IMR-90 (cell line): ENCODE measurements around the gene GPRC5B. TPM values are rescaled to one million over a fixed set of nuclear protein-coding genes. Genes with fewer than 3 reads are reported as not detected.
A peak's percentile ranks its signal among the peaks of the same experiment; 100 is the strongest.

Source experiments
- ATAC-seq: fragments of 200-7000 bp; cut with Tn5 transposase; 2 replicates; pipeline ENCODE4 v1.9.1; 2020; ENCODE audit warnings: low read depth, mild to moderate bottlenecking, moderate library complexity
- BruUV-seq: library from RNA; stranded (reverse); fragments of 400-500 nt; replicated peaks from 2 replicates; lab custom pipeline; 2021; lab: Mats Ljungman, UMichigan
- CTCF ChIA-PET: fragments of 300-600 bp; formaldehyde crosslinking; extraction: SDS; loops from one replicate; lab custom pipeline; 2021; ENCODE audit warnings: antibody characterized with exemption; lab: Yijun Ruan, JAX
- POLR2A ChIA-PET: fragments of 300-600 bp; sonication (Branson Sonifier 250); formaldehyde crosslinking; loops from one replicate; lab custom pipeline; 2022; ENCODE audit warnings: antibody characterized with exemption; ENCODE audit not compliant: unreplicated experiment; lab: Charles Lee
- DNase-seq: peaks from one replicate; pipeline ENCODE4 v3.0.0; 2013
- H2AFZ ChIP-seq: replicated peaks from 2 replicates; pipeline ENCODE3; 2013; ENCODE audit warnings: low read length, mild to moderate bottlenecking; ENCODE audit not compliant: poor library complexity
- H2AK5ac ChIP-seq: 2 replicates; pipeline ENCODE4 v1.6.1; 2013; ENCODE audit warnings: low read depth, low read length, inconsistent platforms
- H2AK9ac ChIP-seq: replicated peaks from 2 replicates; pipeline ENCODE3; 2013; ENCODE audit warnings: mild to moderate bottlenecking, low read depth, low read length, moderate library complexity; ENCODE audit not compliant: poor library complexity
- H2BK120ac ChIP-seq: 2 replicates; pipeline ENCODE4 v1.6.1; 2013; ENCODE audit warnings: low read depth, low read length, inconsistent platforms
- H2BK15ac ChIP-seq: 3 replicates; pipeline ENCODE4 v1.6.1; 2013; ENCODE audit warnings: low read depth, low read length, inconsistent platforms
- H2BK20ac ChIP-seq: 2 replicates; pipeline ENCODE4 v1.6.1; 2013; ENCODE audit warnings: low read depth, mild to moderate bottlenecking, inconsistent platforms, low read length, moderate library complexity
- H2BK5ac ChIP-seq: 2 replicates; pipeline ENCODE4 v1.6.1; 2013; ENCODE audit warnings: mild to moderate bottlenecking, low read depth, low read length, inconsistent platforms; ENCODE audit not compliant: poor library complexity, severe bottlenecking
- H3K14ac ChIP-seq: replicated peaks from 2 replicates; pipeline ENCODE4 v1.6.1; 2013; ENCODE audit warnings: low read depth, low read length, inconsistent platforms
- H3K18ac ChIP-seq: 2 replicates; pipeline ENCODE4 v1.6.1; 2013; ENCODE audit warnings: low read depth, low read length, control low read depth
- H3K23ac ChIP-seq: 2 replicates; pipeline ENCODE4 v1.6.1; 2013; ENCODE audit warnings: low read depth, low read length, inconsistent platforms
- H3K27ac ChIP-seq: 2 replicates; pipeline ENCODE4 v1.5.1; 2013; ENCODE audit warnings: mild to moderate bottlenecking, control low read depth, low read length; ENCODE audit not compliant: insufficient read depth
- H3K27me3 ChIP-seq: 2 replicates; pipeline ENCODE4 v1.6.1; 2013; ENCODE audit warnings: low read length; ENCODE audit not compliant: control insufficient read depth, insufficient read depth
- H3K36me3 ChIP-seq: 2 replicates; pipeline ENCODE4 v1.6.1; 2013; ENCODE audit warnings: low read length, mixed read lengths; ENCODE audit not compliant: control insufficient read depth, insufficient read depth
- H3K4ac ChIP-seq: 2 replicates; pipeline ENCODE4 v1.6.1; 2013; ENCODE audit warnings: low read depth, low read length, inconsistent platforms
- H3K4me1 ChIP-seq: 2 replicates; pipeline ENCODE4 v1.6.1; 2013; ENCODE audit warnings: low read length, mixed read lengths; ENCODE audit not compliant: control insufficient read depth, insufficient read depth
- H3K4me2 ChIP-seq: 2 replicates; pipeline ENCODE4 v1.6.1; 2013; ENCODE audit warnings: low read depth, mild to moderate bottlenecking, control low read depth, low read length, moderate library complexity
- H3K4me3 ChIP-seq: 2 replicates; pipeline ENCODE4 v1.5.1; 2013; ENCODE audit warnings: low read depth, mild to moderate bottlenecking, control low read depth, low read length, moderate library complexity; ENCODE audit not compliant: insufficient read depth
- H3K56ac ChIP-seq: 2 replicates; pipeline ENCODE4 v1.6.1; 2013; ENCODE audit warnings: low read length, inconsistent platforms; ENCODE audit not compliant: insufficient read depth; ENCODE audit errors: extremely low read depth
- H3K79me1 ChIP-seq, 2 experiments: 2 replicates each; pipeline ENCODE4 v1.6.1; 2013; ENCODE audit warnings: low read length in 2 of 2, inconsistent platforms in 1 of 2, low read depth in 1 of 2
- H3K9ac ChIP-seq: 2 replicates; pipeline ENCODE4 v1.6.1; 2013; ENCODE audit warnings: low read depth, low read length, control low read depth
- H3K9me1 ChIP-seq: 2 replicates; pipeline ENCODE4 v1.6.1; 2013; ENCODE audit warnings: low read length, inconsistent platforms; ENCODE audit not compliant: insufficient read depth
- H3K9me3 ChIP-seq: 2 replicates; pipeline ENCODE4 v1.6.1; 2013; ENCODE audit warnings: low read length; ENCODE audit not compliant: control insufficient read depth, insufficient read depth
- H4K20me1 ChIP-seq: 2 replicates; pipeline ENCODE4 v1.6.1; 2013; ENCODE audit warnings: low read length, inconsistent platforms; ENCODE audit not compliant: insufficient read depth
- H4K5ac ChIP-seq: 2 replicates; pipeline ENCODE4 v1.6.1; 2013; ENCODE audit warnings: mild to moderate bottlenecking, low read depth, low read length, control low read depth
- H4K8ac ChIP-seq, 2 experiments: 2 replicates each; pipeline ENCODE4 v1.6.1; 2013; ENCODE audit warnings: low read depth in 2 of 2, low read length in 2 of 2, control low read depth in 1 of 2, inconsistent platforms in 1 of 2
- H4K91ac ChIP-seq: 2 replicates; pipeline ENCODE4 v1.6.1; 2013; ENCODE audit warnings: low read depth, low read length, inconsistent platforms; ENCODE audit not compliant: insufficient read depth
- BHLHE40 ChIP-seq: fragments of 150-350 bp; IDR thresholded peaks from 2 replicates; pipeline ENCODE4 v1.6.1; 2016; ENCODE audit warnings: mild to moderate bottlenecking, low read depth, low read length
- CEBPB ChIP-seq: IDR thresholded peaks from 2 replicates; pipeline ENCODE4 v1.6.1; 2012; ENCODE audit warnings: low read depth, low read length, improper control_type of control experiment
- CHD1 ChIP-seq: IDR thresholded peaks from 2 replicates; pipeline ENCODE4 v1.6.1; 2012; ENCODE audit warnings: low read depth, low read length, improper control_type of control experiment
- MAFK ChIP-seq: IDR thresholded peaks from 2 replicates; pipeline ENCODE4 v1.6.1; 2012; ENCODE audit warnings: low read depth, low read length, improper control_type of control experiment
- MAZ ChIP-seq: IDR thresholded peaks from 2 replicates; pipeline ENCODE4 v1.6.1; 2012; ENCODE audit warnings: low read depth, mild to moderate bottlenecking, low read length, improper control_type of control experiment, moderate library complexity, borderline replicate concordance
- MXI1 ChIP-seq: IDR thresholded peaks from 2 replicates; pipeline ENCODE4 v1.6.1; 2012; ENCODE audit warnings: low read depth, mild to moderate bottlenecking, low read length, moderate library complexity, borderline replicate concordance
- NFE2L2 ChIP-seq: fragments of 150-350 bp; IDR thresholded peaks from 2 replicates; pipeline ENCODE4 v1.6.1; 2016; ENCODE audit warnings: low read depth, mild to moderate bottlenecking, low read length
- RAD21 ChIP-seq: IDR thresholded peaks from 2 replicates; pipeline ENCODE4 v1.6.1; 2012; ENCODE audit warnings: low read length, improper control_type of control experiment
- RCOR1 ChIP-seq: IDR thresholded peaks from 2 replicates; pipeline ENCODE4 v1.6.1; 2012; ENCODE audit warnings: mild to moderate bottlenecking, low read length, improper control_type of control experiment; ENCODE audit not compliant: insufficient replicate concordance
- RFX5 ChIP-seq: IDR thresholded peaks from 2 replicates; pipeline ENCODE4 v1.8.0; 2012; ENCODE audit warnings: low read depth, mild to moderate bottlenecking, low read length, moderate library complexity
- SMC3 ChIP-seq: fragments of 150-350 bp; IDR thresholded peaks from 2 replicates; pipeline ENCODE4 v1.6.1; 2016; ENCODE audit warnings: low read depth, mild to moderate bottlenecking, antibody characterized with exemption, low read length, moderate library complexity
- USF2 ChIP-seq: fragments of 150-350 bp; IDR thresholded peaks from 2 replicates; pipeline ENCODE4 v1.6.1; 2017; ENCODE audit warnings: mild to moderate bottlenecking, antibody characterized with exemption, low read length, low read depth
- dilution Hi-C: fragments of 300-500 bp; cut with HindIII; formaldehyde crosslinking; loops from one replicate; pipeline ENCODE4 v1.14.3; 2018; ENCODE audit warnings: low sequenced_read_pairs; ENCODE audit not compliant: unreplicated experiment
- in situ Hi-C: fragments of 300-500 bp; cut with MboI; formaldehyde crosslinking; loops from 3 replicates; pipeline ENCODE4 v1.14.3; 2019; ENCODE audit warnings: low sequenced_read_pairs, inconsistent platforms, mixed read lengths
- intact Hi-C: fragments of 100-400 bp; cut with micrococcal nuclease; formaldehyde crosslinking; loops from 2 replicates; pipeline ENCODE4 v1.10.0; 2022
- polyA plus RNA-seq, 3 experiments: library from polyadenylated mRNA; depleted of rRNA; stranded (reverse); fragments of >200 nt; gene quantifications; 2 replicates each; pipeline ENCODE4 v1.2.3, GENCODE V29; 2012; ENCODE audit warnings: low replicate concordance in 1 of 3
- total RNA-seq: library from RNA; depleted of rRNA; stranded (reverse); fragments of >200 nt; gene quantifications from 2 replicates; pipeline ENCODE4 v1.2.3, GENCODE V29; 2012
- TF ChIP-seq, protein P1 (sequence below): conservative IDR thresholded peaks from 2 replicates; pipeline ENCODE4 v1.5.1; 2012; ENCODE audit warnings: mild to moderate bottlenecking, low read depth, low read length, improper control_type of control experiment

Gene GPRC5B
- total and polyA plus RNA-seq, 2 of the 4 experiments (the other 2 are of a cell fraction): 2.5 to 8.5 TPM

- DNase-seq (no peak), ATAC-seq (no peak)
- no peaks in the 10 kb centered on the region for H3K9me3 ChIP-seq
- no peak overlapping the region for H2AK9ac ChIP-seq
- no peak overlapping the region for H3K4me2 ChIP-seq
- H4K20me1 ChIP-seq: no peaks in the 10 kb centered on the region
- H3K36me3 ChIP-seq: no peaks in the 10 kb centered on the region
- H2BK120ac ChIP-seq: no peak overlapping the region
- no peaks in the 10 kb centered on the region for H3K79me1 ChIP-seq
- H3K4me3 ChIP-seq: no peak overlapping the region
- no peaks in the 10 kb centered on the region for H3K27me3 ChIP-seq
- dilution Hi-C loops: no loop called here
- ChIA-PET CTCF (interaction anchor here (0.7 kb wide), 1 partner anchor 18 kb away, joined by 3 read pairs; no protein-coding TSS in a partner anchor), POLR2A (no interaction called here)
- H2AFZ ChIP-seq: no peak overlapping the region
- no peak overlapping the region for H3K18ac ChIP-seq
- no peak overlapping the region for H4K91ac ChIP-seq
- TF ChIP-seq CEBPB: no peak
- no peak for TF ChIP-seq MXI1
- TF ChIP-seq CHD1: no peak
- TF ChIP-seq USF2: no peak
- no peak for TF ChIP-seq NFE2L2
- TF ChIP-seq MAFK: no peak
- no peak for TF ChIP-seq RAD21
- TF ChIP-seq BHLHE40: no peak
- no peak for TF ChIP-seq SMC3
- TF ChIP-seq RFX5: no peak
- TF ChIP-seq, protein P1, sequence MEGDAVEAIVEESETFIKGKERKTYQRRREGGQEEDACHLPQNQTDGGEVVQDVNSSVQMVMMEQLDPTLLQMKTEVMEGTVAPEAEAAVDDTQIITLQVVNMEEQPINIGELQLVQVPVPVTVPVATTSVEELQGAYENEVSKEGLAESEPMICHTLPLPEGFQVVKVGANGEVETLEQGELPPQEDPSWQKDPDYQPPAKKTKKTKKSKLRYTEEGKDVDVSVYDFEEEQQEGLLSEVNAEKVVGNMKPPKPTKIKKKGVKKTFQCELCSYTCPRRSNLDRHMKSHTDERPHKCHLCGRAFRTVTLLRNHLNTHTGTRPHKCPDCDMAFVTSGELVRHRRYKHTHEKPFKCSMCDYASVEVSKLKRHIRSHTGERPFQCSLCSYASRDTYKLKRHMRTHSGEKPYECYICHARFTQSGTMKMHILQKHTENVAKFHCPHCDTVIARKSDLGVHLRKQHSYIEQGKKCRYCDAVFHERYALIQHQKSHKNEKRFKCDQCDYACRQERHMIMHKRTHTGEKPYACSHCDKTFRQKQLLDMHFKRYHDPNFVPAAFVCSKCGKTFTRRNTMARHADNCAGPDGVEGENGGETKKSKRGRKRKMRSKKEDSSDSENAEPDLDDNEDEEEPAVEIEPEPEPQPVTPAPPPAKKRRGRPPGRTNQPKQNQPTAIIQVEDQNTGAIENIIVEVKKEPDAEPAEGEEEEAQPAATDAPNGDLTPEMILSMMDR: no peak
- TF ChIP-seq MAZ: no peak
- TF ChIP-seq RCOR1: no peak
- H4K5ac ChIP-seq: no peak overlapping the region
- H3K4ac ChIP-seq: peak overlapping the region; percentile 24; the same call in 1 of the 2 replicates
- no peak overlapping the region for H3K9ac ChIP-seq
- no peak overlapping the region for H3K14ac ChIP-seq
- H3K4me1 ChIP-seq: peaks cover 13% of the 10 kb centered on the region
- H2BK20ac ChIP-seq: peak overlapping the region; percentile 27; the same call in 1 of the 2 replicates
- no TSS peak for BruUV-seq
- in situ Hi-C loops: no loop called here
- peaks cover 8% of the 10 kb centered on the region for H3K9me1 ChIP-seq
- intact Hi-C loops: loop anchor here (2.0 kb wide), 1 partner anchor 32 kb away; no protein-coding TSS in a partner anchor
- H3K27ac ChIP-seq: no peak overlapping the region
- H3K56ac ChIP-seq: no peak overlapping the region
- H4K8ac ChIP-seq: 0 out of 4 replicates have a peak overlapping the region, but pooled peaks of 1 of the 2 experiments have one; percentile 47
- no peak overlapping the region for H2AK5ac ChIP-seq
- H2BK15ac ChIP-seq: 0 out of 3 replicates have a peak overlapping the region, but pooled peaks have one; percentile 61
- H2BK5ac ChIP-seq: no peak overlapping the region
- no peak overlapping the region for H3K23ac ChIP-seq
These were observed 71.7 kb downstream of the GPRC5B start for GRCh38 chr16:19812986-19813385.
